K562 (cell line): Measurements from ENCODE around the gene IFNG-AS1. TPM values are rescaled to one million over a fixed set of nuclear protein-coding genes. Genes with fewer than 3 reads are reported as not detected.

Source experiments
- ATAC-seq: fragments of 200-7000 bp; cut with Tn5 transposase; 3 replicates; pipeline ENCODE4 v1.9.1; 2020; ENCODE audit warnings: moderate library complexity
- BruUV-seq: library from RNA; stranded (reverse); fragments of 400-500 nt; replicated peaks from 2 replicates; lab custom pipeline; 2021; lab: Mats Ljungman, UMichigan
- CTCF ChIA-PET: fragments of 300-600 bp; formaldehyde crosslinking; extraction: SDS; loops from one replicate; lab custom pipeline; 2021; ENCODE audit warnings: low intra/inter-chr PET ratio; lab: Yijun Ruan, JAX
- POLR2A ChIA-PET: fragments of 300-600, 350-650 bp; sonication (Branson Sonifier 250); formaldehyde crosslinking; extraction: SDS; loops from one replicate; lab custom pipeline; 2021; ENCODE audit warnings: antibody characterized with exemption, inconsistent platforms; lab: Yijun Ruan, JAX
- DNase-seq, 4 experiments: peaks; one replicate each; pipeline versions ENCODE4 v3.0.0 to v3.0.0-alpha.2; 2011 to 2018; ENCODE audit warnings: low spot score in 3 of 4, mixed read lengths in 3 of 4; ENCODE audit errors: extremely low read depth in 1 of 4
- FAIRE-seq: peaks from 2 replicates; lab custom pipeline; 2011; peaks lifted over from hg19 to GRCh38; lab: Jason Lieb, UNC
- H2AFZ ChIP-seq: 2 replicates; pipeline ENCODE4 v1.6.0; 2011; ENCODE audit warnings: low read depth, low read length, control low read depth, inconsistent platforms
- H3K27ac ChIP-seq: fragments of 200-600 bp; 3 replicates; pipeline ENCODE4 v1.8.0; 2011; ENCODE audit warnings: low read depth, mild to moderate bottlenecking, control low read depth, inconsistent platforms, low read length, moderate library complexity, mixed read lengths; ENCODE audit errors: extremely low read depth
- H3K27me3 ChIP-seq, 2 experiments: fragments of 300-600 bp in 1 of 2; 2 replicates in 1 of 2; 3 replicates in 1 of 2; pipeline versions ENCODE4 v1.6.0 to v1.8.0; 2011; ENCODE audit warnings: inconsistent platforms in 2 of 2, low read length in 2 of 2, mild to moderate bottlenecking in 1 of 2, mixed read lengths in 1 of 2, moderate library complexity in 1 of 2; ENCODE audit not compliant: control insufficient read depth in 2 of 2, insufficient read depth in 2 of 2
- H3K36me3 ChIP-seq: fragments of 300-600 bp; 3 replicates; pipeline ENCODE4 v1.8.0; 2011; ENCODE audit warnings: mild to moderate bottlenecking, low read length, inconsistent platforms; ENCODE audit not compliant: control insufficient read depth, insufficient read depth
- H3K4me1 ChIP-seq, 2 experiments: fragments of 200-600 bp in 1 of 2; replicated peaks in 1 of 2; 2 replicates in 1 of 2; 3 replicates in 1 of 2; pipeline versions ENCODE4 v1.5.1 to v1.8.0; 2011; ENCODE audit warnings: inconsistent platforms in 2 of 2, low read length in 2 of 2, mild to moderate bottlenecking in 1 of 2, mixed read lengths in 1 of 2, moderate library complexity in 1 of 2; ENCODE audit not compliant: control insufficient read depth in 2 of 2, insufficient read depth in 2 of 2
- H3K4me2 ChIP-seq: 2 replicates; pipeline ENCODE4 v1.6.1; 2011; ENCODE audit warnings: low read length, control low read depth, inconsistent platforms, mixed read lengths; ENCODE audit not compliant: insufficient read depth
- H3K4me3 ChIP-seq: fragments of 200-600 bp; sonication (generic), shearing (Covaris generic); 2 replicates; pipeline ENCODE4 v1.5.1; 2016; ENCODE audit warnings: control low read depth, inconsistent platforms
- H3K79me2 ChIP-seq: fragments of 200-600 bp; 3 replicates; pipeline ENCODE4 v1.8.0; 2011; ENCODE audit warnings: low read length, inconsistent platforms; ENCODE audit not compliant: control insufficient read depth, insufficient read depth
- H3K9ac ChIP-seq, 2 experiments: 2 replicates each; pipeline versions ENCODE4 v1.6.0 to v1.6.1; 2011; ENCODE audit warnings: low read depth in 2 of 2, low read length in 2 of 2, control low read depth in 1 of 2, inconsistent platforms in 1 of 2, mild to moderate bottlenecking in 1 of 2, mixed read lengths in 1 of 2; ENCODE audit not compliant: insufficient read depth in 1 of 2
- H3K9me1 ChIP-seq: one replicate; pipeline ENCODE4 v1.6.0; 2011; ENCODE audit warnings: inconsistent platforms, mild to moderate bottlenecking, low read length, moderate library complexity; ENCODE audit not compliant: control insufficient read depth, insufficient read depth
- H3K9me3 ChIP-seq: replicated peaks from 2 replicates; pipeline ENCODE4 v1.5.1; 2011; ENCODE audit warnings: low read depth, low read length, inconsistent platforms; ENCODE audit not compliant: control insufficient read depth, insufficient read depth
- H4K20me1 ChIP-seq: replicated peaks from 2 replicates; pipeline ENCODE4 v1.6.1; 2011; ENCODE audit warnings: low read length, inconsistent platforms, mixed read lengths; ENCODE audit not compliant: control insufficient read depth, insufficient read depth
- NONO ChIP-seq, 2 experiments: fragments of 200-400 bp in 1 of 2; fragments of 450-650 bp in 1 of 2; formaldehyde crosslinking in 1 of 2; IDR thresholded peaks; 2 replicates each; pipeline ENCODE4 v1.6.1; 2017; ENCODE audit warnings: low read depth in 2 of 2, mild to moderate bottlenecking in 2 of 2, moderate library complexity in 2 of 2, low read length in 1 of 2
- TCF7 ChIP-seq: sonication (generic); IDR thresholded peaks from 2 replicates; pipeline ENCODE4 v1.6.1; 2016; ENCODE audit warnings: antibody characterized with exemption, borderline replicate concordance
- TEAD2 ChIP-seq: fragments of 450-650 bp; IDR thresholded peaks from 2 replicates; pipeline ENCODE4 v1.6.1; 2016; ENCODE audit warnings: missing genetic modification characterization, control low read depth, missing compliant biosample characterization
- WGBS: fragments of 100-300 bp; shearing (Covaris generic); methylation state at CpG from one replicate; pipeline ENCODE4 v1.1.6; 2016; ENCODE audit warnings: low coverage, mixed read lengths; ENCODE audit not compliant: insufficient coverage; ENCODE audit errors: missing lambda C conversion rate; 5-methylcytosine and 5-hydroxymethylcytosine counted together
- in situ Hi-C: fragments of 300-500 bp; cut with MboI; formaldehyde crosslinking; loops from 4 replicates; pipeline ENCODE4 v1.15.0; 2018; ENCODE audit warnings: inconsistent platforms, mixed read lengths
- intact Hi-C: fragments of 100-400 bp; cut with micrococcal nuclease; formaldehyde crosslinking; loops from 2 replicates; pipeline ENCODE4 v1.14.2; 2022
- polyA plus RNA-seq, 8 experiments: library from polyadenylated mRNA; depleted of rRNA in 4 of 8; stranded (reverse) in 5 of 8; unstranded in 3 of 8; fragments of >200 nt; fragmentation: Nextera tagmentation in 2 of 8; fragmentation: Illumina TruSeq in 1 of 8; extraction: Ambion mirVana in 2 of 8; extraction: Trizol in 1 of 8; gene quantifications; 2 replicates each; pipeline versions ENCODE4 v1.2.1 to v1.2.3, GENCODE V29; 2011 to 2014; ENCODE audit warnings: inconsistent platforms in 1 of 8, missing spikeins in 1 of 8
- total RNA-seq, 7 experiments: library from RNA; depleted of rRNA in 6 of 7; stranded (reverse); fragments of >200 nt in 6 of 7; fragmentation: Illumina TruSeq in 2 of 7; extraction: Trizol in 2 of 7; gene quantifications; 2 replicates each; pipeline versions ENCODE4 v1.2.1 to v1.2.3, GENCODE V29; 2011 to 2021; ENCODE audit warnings: low replicate concordance in 1 of 7
- TF ChIP-seq, protein P1 (sequence below): fragments of 450-650 bp; IDR thresholded peaks from 2 replicates; pipeline ENCODE4 v1.6.1; 2016; ENCODE audit warnings: missing biosample characterization, missing genetic modification characterization
- TF ChIP-seq, protein P2 (sequence below): IDR thresholded peaks from 2 replicates; pipeline ENCODE4 v1.6.1; 2016; ENCODE audit warnings: missing genetic modification characterization, missing compliant biosample characterization

The IFNG-AS1 gene
- total and polyA plus RNA-seq, 9 of the 15 experiments (the other 6 are each of a cell fraction or from before 2014, with no cell fraction given) = not detected

DNA sequence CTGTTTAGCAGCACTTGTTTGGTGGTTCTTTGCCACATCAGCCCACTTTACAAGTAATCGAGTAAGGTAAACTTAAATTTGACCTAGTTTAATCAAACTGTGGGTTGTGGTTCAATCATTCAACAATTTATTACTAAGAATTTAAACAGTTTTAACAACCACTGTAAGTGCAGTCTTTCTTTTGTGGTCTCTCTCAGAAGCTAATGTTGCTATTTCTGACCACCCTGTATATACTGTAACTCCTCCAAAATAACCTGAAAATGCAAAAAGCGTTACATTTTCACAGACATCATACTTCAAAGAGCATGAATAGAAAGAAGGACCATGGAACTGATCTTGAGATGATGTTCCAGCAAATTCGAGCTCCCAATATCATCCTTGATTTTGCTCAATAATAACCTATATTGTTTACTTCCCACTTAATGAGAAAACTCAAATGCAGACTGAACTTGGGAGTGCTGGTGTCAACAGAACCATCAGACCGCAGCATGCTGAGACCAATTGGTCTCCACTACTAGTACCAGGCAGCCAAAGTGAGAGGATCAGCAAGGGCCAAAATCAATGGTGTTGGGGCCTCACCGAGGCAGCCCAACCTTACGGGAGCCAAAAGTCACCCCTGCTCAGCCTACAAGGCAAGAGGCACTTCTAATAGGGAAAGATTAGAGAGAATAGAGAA, 22.1 kb downstream of the IFNG-AS1 start (continued):
- TF ChIP-seq, protein P1, sequence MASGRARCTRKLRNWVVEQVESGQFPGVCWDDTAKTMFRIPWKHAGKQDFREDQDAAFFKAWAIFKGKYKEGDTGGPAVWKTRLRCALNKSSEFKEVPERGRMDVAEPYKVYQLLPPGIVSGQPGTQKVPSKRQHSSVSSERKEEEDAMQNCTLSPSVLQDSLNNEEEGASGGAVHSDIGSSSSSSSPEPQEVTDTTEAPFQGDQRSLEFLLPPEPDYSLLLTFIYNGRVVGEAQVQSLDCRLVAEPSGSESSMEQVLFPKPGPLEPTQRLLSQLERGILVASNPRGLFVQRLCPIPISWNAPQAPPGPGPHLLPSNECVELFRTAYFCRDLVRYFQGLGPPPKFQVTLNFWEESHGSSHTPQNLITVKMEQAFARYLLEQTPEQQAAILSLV (tag) = no peak
- no peak for TF ChIP-seq NONO (IDR thresholded peaks at IDR 0.05; ENCODE audit: low read depth in 2 of 2, low read length in 1 of 2)
- no peak for TF ChIP-seq TEAD2

DNA sequence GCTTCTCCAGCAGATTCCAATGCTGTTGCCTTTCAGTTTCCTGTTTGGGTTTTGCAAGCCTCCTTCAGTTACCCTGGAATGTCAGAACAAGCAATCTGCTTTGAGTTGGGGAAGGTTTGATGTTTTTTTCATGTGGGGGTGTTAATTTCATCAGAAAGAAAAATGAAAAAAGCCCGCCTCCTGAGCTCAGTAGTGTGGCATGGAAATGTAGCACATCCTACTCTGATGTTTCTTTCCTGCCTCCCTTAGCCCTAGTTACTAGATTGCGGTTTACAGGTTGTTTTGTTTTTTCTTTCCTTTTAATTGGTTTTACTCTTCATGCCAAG, 22.6 kb downstream of the IFNG-AS1 start:
- no TSS peak for BruUV-seq
- Histone ChIP-seq H3K4me3 (no peak overlapping the region), H3K9me3 (no peaks in the 10 kb centered on the region)

More for the DNA sequence above, 22.6 kb downstream of the IFNG-AS1 start:
- Histone ChIP-seq H2AFZ (no peak overlapping the region), H3K4me1 (no peaks in the 10 kb centered on the region), H3K27ac (no peak overlapping the region), H3K4me2 (no peak overlapping the region)
- WGBS = 0% methylated on average over 2 of the region's 2 CpGs
- in situ Hi-C loops = no loop called here
- intact Hi-C loops = no loop called here
- CTCF ChIA-PET = no interaction called here
- no peak for DNase-seq
- TF ChIP-seq, protein P2, sequence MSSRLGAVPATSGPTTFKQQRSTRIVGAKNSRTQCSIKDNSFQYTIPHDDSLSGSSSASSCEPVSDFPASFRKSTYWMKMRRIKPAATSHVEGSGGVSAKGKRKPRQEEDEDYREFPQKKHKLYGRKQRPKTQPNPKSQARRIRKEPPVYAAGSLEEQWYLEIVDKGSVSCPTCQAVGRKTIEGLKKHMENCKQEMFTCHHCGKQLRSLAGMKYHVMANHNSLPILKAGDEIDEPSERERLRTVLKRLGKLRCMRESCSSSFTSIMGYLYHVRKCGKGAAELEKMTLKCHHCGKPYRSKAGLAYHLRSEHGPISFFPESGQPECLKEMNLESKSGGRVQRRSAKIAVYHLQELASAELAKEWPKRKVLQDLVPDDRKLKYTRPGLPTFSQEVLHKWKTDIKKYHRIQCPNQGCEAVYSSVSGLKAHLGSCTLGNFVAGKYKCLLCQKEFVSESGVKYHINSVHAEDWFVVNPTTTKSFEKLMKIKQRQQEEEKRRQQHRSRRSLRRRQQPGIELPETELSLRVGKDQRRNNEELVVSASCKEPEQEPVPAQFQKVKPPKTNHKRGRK (tag) = 0 out of 2 replicates have a peak, but pooled peaks have one; percentile 36
- no peak for TF ChIP-seq TCF7
- TF ChIP-seq, all 486 proteins: peak for 1
- Histone ChIP-seq H3K9me1 (no peaks in the 10 kb centered on the region), H3K27me3 (peaks cover 0 to 4% of the 10 kb centered on the region in 2 experiments; a peak in 1 of 5 replicates), H3K79me2 (no peaks in the 10 kb centered on the region), H4K20me1 (no peaks in the 10 kb centered on the region), H3K9ac (no peak overlapping the region), H3K36me3 (no peaks in the 10 kb centered on the region)
- ATAC-seq (no peak), FAIRE-seq (no peak)
- POLR2A ChIA-PET = interaction anchor here (0.8 to 1.2 kb wide), 2 partner anchors 10 to 200 kb away, joined by 3 read pairs; no protein-coding TSS in a partner anchor
